HG02970 (cell line): Measurements from ENCODE around the gene PSMC3.

Experiments
- ATAC-seq: cut with Tn5 transposase; IDR thresholded peaks from one replicate; pipeline ENCODE4 v1.9.1; 2021; ENCODE audit warnings: mild to moderate bottlenecking, moderate library complexity, moderate number of reproducible peaks; ENCODE audit not compliant: unreplicated experiment, low FRiP score

The PSMC3 gene

GRCh38 chr11:47414685-47415070 is 11.6 kb downstream of the PSMC3 start:
- no peak for ATAC-seq

GRCh38 chr11:47413908-47414684 is 12.1 kb downstream of the PSMC3 start:
- ATAC-seq: no peak

- ATAC-seq: no peak
Observed at GRCh38 chr11:47413351-47413750, 12.9 kb downstream of the PSMC3 start.

- no peak for ATAC-seq
Observed at GRCh38 chr11:47411884-47412746, 14.1 kb downstream of the PSMC3 start.

GRCh38 chr11:47410370-47411264 is 15.6 kb downstream of the PSMC3 start:
- no peak for ATAC-seq

- no peak for ATAC-seq
Observed at GRCh38 chr11:47409440-47410369, 16.5 kb downstream of the PSMC3 start.

GRCh38 chr11:47408598-47409439 is 17.4 kb downstream of the PSMC3 start:
- ATAC-seq: no peak

GRCh38 chr11:47407746-47408590 is 18.3 kb downstream of the PSMC3 start, which contains the start of gene SLC39A13:
Gene SLC39A13, plus strand, starts transcription at chr11:47408590. Its CDS starts 1,505 bp downstream, at chr11:47410095.
- ATAC-seq: peak; percentile 87

GRCh38 chr11:47406896-47407745 is 19.1 kb downstream of the PSMC3 start:
- no peak for ATAC-seq

- no peak for ATAC-seq
Observed at GRCh38 chr11:47403571-47403970, 22.7 kb downstream of the PSMC3 start.

- ATAC-seq: no peak
Observed at GRCh38 chr11:47403135-47403534, 23.1 kb downstream of the PSMC3 start.

- peak; percentile 47 for ATAC-seq
Observed at GRCh38 chr11:47400768-47401279, 25.4 kb downstream of the PSMC3 start.

- peak; percentile 30 for ATAC-seq
Observed at GRCh38 chr11:47399860-47400767, 26.1 kb downstream of the PSMC3 start.

GRCh38 chr11:47398551-47398950 is 27.7 kb downstream of the PSMC3 start:
- no peak for ATAC-seq

- no peak for ATAC-seq
Observed at GRCh38 chr11:47398011-47398410, 28.2 kb downstream of the PSMC3 start.

- no peak for ATAC-seq
Observed at GRCh38 chr11:47396049-47396320, 30.3 kb downstream of the PSMC3 start.
